Measurements from ENCODE around the gene SLC28A3. TPM values are rescaled to one million over a fixed set of nuclear protein-coding genes. Genes with fewer than 3 reads are reported as not detected.

SLC28A3 gene
- total RNA-seq, 1 experiment from 2014 or later: 0.13 TPM

GRCh38 chr9:84314306-84314705 is 26.3 kb downstream of the SLC28A3 start:
- H4K20me1 ChIP-seq (ENCODE audit: insufficient read depth): no peaks in the 10 kb centered on the region
- no peaks in the 10 kb centered on the region for H3F3A ChIP-seq (ENCODE audit: insufficient read depth, low read depth)
- ChIA-PET CTCF (no interaction called here), POLR2A (ENCODE audit: unreplicated experiment) (no interaction called here)
- intact Hi-C loops (cut with micrococcal nuclease; ENCODE audit: unreplicated experiment): loop anchor here (2.0 kb wide), 1 partner anchor 20 kb away; no protein-coding TSS in a partner anchor
- TF ChIP-seq EZH2 (IDR thresholded peaks at IDR 0.05; ENCODE audit: low read depth) (no peak), CTCF (conservative IDR thresholded peaks at IDR 0.05) (no peak)
- no peaks in the 10 kb centered on the region for H3K79me2 ChIP-seq (ENCODE audit: low read depth)
- H3K4me2 ChIP-seq: no peak overlapping the region
- no peak overlapping the region for H3K27ac ChIP-seq
- no peaks in the 10 kb centered on the region for H3K27me3 ChIP-seq (ENCODE audit: insufficient read depth, low read depth)
- H3K9me2 ChIP-seq (ENCODE audit: insufficient read depth): no peaks in the 10 kb centered on the region
- H2AFZ ChIP-seq: no peak overlapping the region
- no peak for DNase-seq
- no TSS peak for BruUV-seq (replicated peaks)
- no peaks in the 10 kb centered on the region for H3K36me3 ChIP-seq (ENCODE audit: low read depth)
- H3K4me1 ChIP-seq (replicated peaks; ENCODE audit: insufficient read depth): no peaks in the 10 kb centered on the region
- H3K4me3 ChIP-seq: no peak overlapping the region
- no peaks in the 10 kb centered on the region for H3K9me3 ChIP-seq (ENCODE audit: insufficient read depth, low read depth)

GRCh38 chr9:84310883-84311282 is 29.7 kb downstream of the SLC28A3 start:
- CTCF ChIA-PET: interaction anchor here (1.2 kb wide), 1 partner anchor 50 kb away, joined by 3 read pairs; no protein-coding TSS in a partner anchor
- intact Hi-C loops (cut with micrococcal nuclease; ENCODE audit: unreplicated experiment): no loop called here
- H3F3A ChIP-seq (ENCODE audit: insufficient read depth, low read depth): no peaks in the 10 kb centered on the region

GRCh38 chr9:84305497-84306131 is 34.9 kb downstream of the SLC28A3 start:
- no peak overlapping the region for H2AFZ ChIP-seq
- no TSS peak for BruUV-seq (replicated peaks)
- no peaks in the 10 kb centered on the region for H3K9me3 ChIP-seq (ENCODE audit: insufficient read depth, low read depth)
- H3K36me3 ChIP-seq (ENCODE audit: low read depth): no peaks in the 10 kb centered on the region
- no peak for TF ChIP-seq EZH2 (IDR thresholded peaks at IDR 0.05; ENCODE audit: low read depth)
- TF ChIP-seq CTCF (conservative IDR thresholded peaks at IDR 0.05): no peak
- no peaks in the 10 kb centered on the region for H3K27me3 ChIP-seq (ENCODE audit: insufficient read depth, low read depth)
- ChIA-PET POLR2A (ENCODE audit: unreplicated experiment) (no interaction called here), CTCF (no interaction called here)
- no peak overlapping the region for H3K4me2 ChIP-seq
- H3F3A ChIP-seq (ENCODE audit: insufficient read depth, low read depth): no peaks in the 10 kb centered on the region
- H3K9me2 ChIP-seq (ENCODE audit: insufficient read depth): no peaks in the 10 kb centered on the region
- no peaks in the 10 kb centered on the region for H3K4me1 ChIP-seq (replicated peaks; ENCODE audit: insufficient read depth)
- H3K4me3 ChIP-seq: no peak overlapping the region
- H4K20me1 ChIP-seq (ENCODE audit: insufficient read depth): no peaks in the 10 kb centered on the region
- intact Hi-C loops (cut with micrococcal nuclease; ENCODE audit: unreplicated experiment): no loop called here
- no peak for DNase-seq
- H3K27ac ChIP-seq: no peak overlapping the region
- H3K79me2 ChIP-seq (ENCODE audit: low read depth): no peaks in the 10 kb centered on the region

More at GRCh38 chr9:84310883-84311282, 29.7 kb downstream of the SLC28A3 start:
- no peaks in the 10 kb centered on the region for H3K9me2 ChIP-seq (ENCODE audit: insufficient read depth)
- BruUV-seq (replicated peaks): no TSS peak
- no peaks in the 10 kb centered on the region for H3K9me3 ChIP-seq (ENCODE audit: insufficient read depth, low read depth)
- H4K20me1 ChIP-seq (ENCODE audit: insufficient read depth): no peaks in the 10 kb centered on the region
- no peak overlapping the region for H3K27ac ChIP-seq
- no peaks in the 10 kb centered on the region for H3K79me2 ChIP-seq (ENCODE audit: low read depth)
- H3K27me3 ChIP-seq (ENCODE audit: insufficient read depth, low read depth): no peaks in the 10 kb centered on the region
- no peak overlapping the region for H3K4me2 ChIP-seq
- H3K36me3 ChIP-seq (ENCODE audit: low read depth): no peaks in the 10 kb centered on the region
- H2AFZ ChIP-seq: no peak overlapping the region
- TF ChIP-seq CTCF (conservative IDR thresholded peaks at IDR 0.05): no peak
- TF ChIP-seq EZH2 (IDR thresholded peaks at IDR 0.05; ENCODE audit: low read depth): no peak
- POLR2A ChIA-PET (ENCODE audit: unreplicated experiment): no interaction called here
- no peaks in the 10 kb centered on the region for H3K4me1 ChIP-seq (replicated peaks; ENCODE audit: insufficient read depth)
- H3K4me3 ChIP-seq: no peak overlapping the region
- no peak for DNase-seq
